Heart left ventricle (tissue), 13 donors: Measurements from ENCODE around the gene CD48.

Source experiments
- CTCF ChIP-seq, 12 donors: fragments of 200-600 bp; sonication (generic) in 4 of 12; IDR thresholded peaks; one replicate each; pipeline versions ENCODE4 v1.5.0 to v1.8.0; 2018 to 2022; ENCODE audit warnings: antibody characterized with exemption in 12 of 12, mild to moderate bottlenecking in 5 of 12
- POLR2A ChIP-seq, 2 donors: fragments of 450-650 bp; IDR thresholded peaks; one replicate each; pipeline ENCODE4 v1.6.1; 2017; ENCODE audit warnings: antibody characterized with exemption in 2 of 2, mild to moderate bottlenecking in 2 of 2, moderate library complexity in 2 of 2
- donor health status: ischemic (EF 13 %, LVEDD 7.1; RV severe dilation, severe dysfunction).
- donor health status: DM: no; HTN: yes; CAD: no.
- donor health status: DM: no; HTN: no; CAD: no.
- donor health status: ischemic (EF 25% LVEDD 6.9; RV normal size, moderate dysfunction).
- donor health status: ischemic (EF 25% LVEDD 5.7; RV mildly dilated, moderate dysfunction).
- donor health status: ischemic (EF 35%, LVEDD 5.7; RV mildly dilated, moderate dysfunction).
- donor health status: nonischemic (EF 11% LVEDD 7.7; RV severe dilation, severe dysfunction).
- donor health status: DM: yes; HTN: yes; CAD: no.
- donor health status: PGD.
- donor health status: ischemic (EF 29% LVEDD 5.4; RV normal size, mild dysfunction).
- donor health status: nonischemic (EF 23%, LVEDD 6.1; RV moderate dilation, normal function).

- TF ChIP-seq CTCF (IDR thresholded peaks at IDR 0.05), result no peak
- no peak for TF ChIP-seq POLR2A (IDR thresholded peaks at IDR 0.05)
Observed at GRCh38 chr1:160704250-160704649, 7.4 kb downstream of the CD48 start.
